NB4 (cell line): Measurements from ENCODE around the gene PRRC2A.

ENCODE experiments used
- POLR2A ChIP-seq: IDR thresholded peaks from 2 replicates; pipeline ENCODE4 v1.6.1; 2011; ENCODE audit warnings: mild to moderate bottlenecking; ENCODE audit not compliant: insufficient read length; ENCODE audit errors: extremely low read depth
- TF ChIP-seq, protein P1 (sequence below): IDR thresholded peaks from one replicate; pipeline ENCODE4 v1.5.1; 2012; ENCODE audit warnings: low read depth, low read length

DNA sequence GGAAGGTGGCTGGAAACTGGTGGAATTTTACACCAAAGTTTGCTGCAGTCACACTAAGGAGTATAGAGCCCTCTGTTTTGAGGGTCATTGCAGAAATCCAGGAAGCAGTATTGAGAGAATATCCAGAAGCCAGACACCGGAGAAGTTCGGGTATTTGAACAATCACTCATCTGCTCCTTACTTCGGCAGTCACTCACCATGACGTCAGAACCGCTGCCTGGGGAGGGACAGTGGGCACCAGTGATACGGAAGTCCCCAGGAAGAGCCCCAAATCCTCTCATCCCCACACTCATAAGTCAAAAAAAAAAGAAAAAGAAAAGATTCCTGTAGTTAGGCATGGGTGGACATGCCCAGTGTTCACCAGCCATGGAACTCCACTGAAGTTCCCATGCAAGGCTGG lies 56.4 kb downstream of the PRRC2A start:
- TF ChIP-seq, protein P1, sequence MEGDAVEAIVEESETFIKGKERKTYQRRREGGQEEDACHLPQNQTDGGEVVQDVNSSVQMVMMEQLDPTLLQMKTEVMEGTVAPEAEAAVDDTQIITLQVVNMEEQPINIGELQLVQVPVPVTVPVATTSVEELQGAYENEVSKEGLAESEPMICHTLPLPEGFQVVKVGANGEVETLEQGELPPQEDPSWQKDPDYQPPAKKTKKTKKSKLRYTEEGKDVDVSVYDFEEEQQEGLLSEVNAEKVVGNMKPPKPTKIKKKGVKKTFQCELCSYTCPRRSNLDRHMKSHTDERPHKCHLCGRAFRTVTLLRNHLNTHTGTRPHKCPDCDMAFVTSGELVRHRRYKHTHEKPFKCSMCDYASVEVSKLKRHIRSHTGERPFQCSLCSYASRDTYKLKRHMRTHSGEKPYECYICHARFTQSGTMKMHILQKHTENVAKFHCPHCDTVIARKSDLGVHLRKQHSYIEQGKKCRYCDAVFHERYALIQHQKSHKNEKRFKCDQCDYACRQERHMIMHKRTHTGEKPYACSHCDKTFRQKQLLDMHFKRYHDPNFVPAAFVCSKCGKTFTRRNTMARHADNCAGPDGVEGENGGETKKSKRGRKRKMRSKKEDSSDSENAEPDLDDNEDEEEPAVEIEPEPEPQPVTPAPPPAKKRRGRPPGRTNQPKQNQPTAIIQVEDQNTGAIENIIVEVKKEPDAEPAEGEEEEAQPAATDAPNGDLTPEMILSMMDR = no peak
- no peak for TF ChIP-seq POLR2A
